Stimulated activated CD4-positive, alpha-beta T cell treated with anti-CD3 and anti-CD28 coated beads, Interleukin-4, amount 100 ng/mL, for 48 hours (primary cell): ENCODE data around the gene HAAO.

ENCODE experiments used
- DNase-seq, 2 donors: peaks; one replicate each; pipeline ENCODE4 v3.0.0-alpha.2; 2020; ENCODE audit warnings: low read depth in 2 of 2

The HAAO gene

DNA sequence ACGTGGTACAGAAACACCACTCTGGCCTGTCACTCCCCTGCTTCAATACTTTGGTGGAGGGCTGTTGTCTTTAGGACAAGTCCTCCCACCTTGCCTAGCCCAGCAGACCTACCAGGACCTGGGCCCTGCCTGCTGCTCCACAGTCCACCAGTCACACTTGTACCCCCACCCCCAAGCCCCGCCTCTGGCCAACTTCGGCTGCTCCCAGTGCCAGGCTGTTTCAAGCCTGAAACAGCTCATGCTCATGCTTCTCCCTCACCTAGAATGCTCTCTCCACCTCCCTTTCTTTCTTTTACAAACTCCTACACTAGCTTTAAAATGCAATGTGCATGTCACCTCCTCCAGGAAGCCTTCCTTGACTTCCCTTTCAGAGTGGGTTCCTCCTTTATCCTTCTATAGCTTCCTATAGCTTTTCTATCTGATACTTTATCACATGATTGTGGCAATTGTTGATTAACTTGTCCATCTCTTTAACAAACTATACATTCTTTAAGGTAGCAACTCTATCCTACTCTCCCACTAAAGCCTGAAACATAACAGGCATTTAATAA, 23.6 kb downstream of the HAAO start:
- no peak for DNase-seq

DNA sequence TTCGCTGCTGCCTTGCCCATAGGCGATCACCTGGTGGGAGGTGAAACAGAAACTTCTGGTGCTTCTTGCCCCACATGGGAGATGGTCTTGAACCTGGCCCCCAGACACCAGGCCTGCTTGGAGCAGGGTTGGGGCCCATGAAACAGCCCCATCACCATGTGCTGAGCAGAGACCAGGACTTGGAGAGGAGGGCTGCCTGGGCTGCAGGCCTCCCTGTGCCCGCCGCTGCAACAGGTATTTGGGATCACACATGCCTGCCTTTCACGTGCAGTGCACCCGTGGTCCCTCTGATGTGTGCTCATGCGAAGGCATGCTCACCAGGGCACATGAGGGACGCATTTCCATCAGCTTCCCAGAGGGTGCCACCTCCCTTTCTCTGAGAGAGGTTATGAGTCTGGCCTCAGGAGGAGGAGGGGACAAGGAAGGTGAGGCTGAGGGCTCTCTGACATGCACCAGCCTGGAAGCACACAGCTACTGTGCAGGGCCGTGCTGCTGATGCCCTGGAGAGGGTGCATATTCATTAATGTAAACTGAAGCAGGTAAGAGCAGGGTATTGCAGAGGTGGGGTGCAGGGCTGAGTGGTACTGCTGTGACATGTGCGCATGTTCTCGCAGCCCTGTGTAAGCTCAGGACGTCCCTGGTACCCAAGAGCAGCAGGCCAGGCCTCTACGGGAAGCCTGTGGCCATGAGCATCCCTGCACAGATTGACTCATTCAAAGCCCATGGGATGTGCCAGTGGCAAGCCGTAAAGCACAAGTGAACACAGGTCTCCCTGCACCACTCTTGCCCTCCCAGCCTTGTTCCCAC, 24.3 kb downstream of the HAAO start:
- no peak for DNase-seq

DNA sequence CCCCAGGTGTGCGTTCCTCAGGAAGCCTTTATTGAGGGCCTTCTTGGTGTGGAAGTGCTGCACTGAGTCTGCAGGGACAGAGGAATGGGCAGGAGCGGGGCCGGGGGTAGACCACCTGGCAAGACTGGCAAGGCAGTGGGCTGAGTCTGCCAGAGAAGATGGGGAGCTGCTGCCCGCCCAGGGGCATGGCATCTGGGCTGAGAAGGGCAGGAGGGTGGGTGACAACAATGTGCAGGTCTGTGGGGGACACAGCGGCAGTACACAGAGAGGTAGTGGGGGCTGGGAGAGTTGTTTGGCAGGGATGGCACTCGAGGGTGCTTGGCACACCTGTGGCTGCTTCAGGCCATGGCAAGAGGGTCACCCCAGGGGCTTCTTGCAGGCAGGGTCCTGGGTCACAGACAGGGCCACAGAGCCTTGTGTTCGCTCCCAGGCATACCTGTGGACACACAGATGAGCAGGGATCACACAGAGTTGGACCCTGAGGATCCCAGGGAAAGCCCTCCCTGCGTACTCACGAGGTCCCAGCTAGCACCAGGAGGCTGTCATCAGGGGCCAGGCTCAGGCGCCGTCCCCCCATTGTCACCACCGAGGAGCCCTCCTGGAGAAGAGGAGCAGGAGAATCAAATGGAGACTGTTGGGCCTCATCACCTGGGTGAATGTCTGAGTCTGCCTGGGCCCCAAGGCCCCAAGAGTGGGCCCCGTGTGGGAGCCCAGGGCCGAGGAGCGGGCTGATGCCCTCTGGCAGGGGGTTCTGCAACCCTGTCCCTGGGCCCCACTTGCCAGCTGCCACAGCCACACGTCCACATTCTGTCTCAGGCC, 25.1 kb downstream of the HAAO start:
- DNase-seq, result no peak

DNA sequence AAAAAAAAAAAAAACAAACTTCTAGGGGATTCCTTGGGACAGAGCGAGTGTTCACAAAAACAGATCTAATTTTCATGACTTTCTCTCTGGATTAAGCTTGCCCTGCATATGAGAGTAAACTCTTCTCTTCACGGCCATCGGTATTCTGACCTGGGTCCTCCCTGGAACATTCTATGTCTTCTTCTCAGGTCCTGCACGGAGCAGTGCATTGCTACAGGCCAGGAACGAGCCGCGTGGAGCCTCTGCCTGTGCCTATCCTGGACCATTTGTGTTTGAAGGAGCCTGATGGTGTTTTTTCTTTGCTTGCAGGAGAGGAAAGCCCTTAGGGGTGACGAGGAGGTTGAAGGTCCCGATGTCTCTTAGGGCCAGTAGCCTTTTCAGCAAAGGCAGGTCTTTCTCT, 26.7 kb downstream of the HAAO start:
- no peak for DNase-seq

DNA sequence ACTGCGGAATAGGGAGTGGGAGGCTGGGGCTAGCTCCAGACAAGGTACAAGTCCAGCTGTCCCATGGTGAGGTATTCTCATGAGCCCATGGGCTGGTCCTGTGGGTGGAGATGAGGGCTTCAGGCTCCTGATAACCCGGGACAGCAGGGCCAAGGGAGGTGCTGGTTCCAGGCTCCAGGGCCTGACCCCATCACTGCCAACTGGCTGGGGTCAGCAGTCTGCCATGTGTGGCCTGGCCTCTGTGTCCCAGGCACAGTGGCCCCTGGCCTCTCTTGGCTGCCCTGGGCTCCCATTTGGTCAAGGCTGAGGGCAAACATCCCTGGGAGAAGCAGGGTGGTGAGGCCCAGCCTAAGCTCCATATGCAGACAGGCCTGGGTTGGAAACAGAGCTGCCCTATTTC, 27.5 kb downstream of the HAAO start:
- DNase-seq, result no peak

DNA sequence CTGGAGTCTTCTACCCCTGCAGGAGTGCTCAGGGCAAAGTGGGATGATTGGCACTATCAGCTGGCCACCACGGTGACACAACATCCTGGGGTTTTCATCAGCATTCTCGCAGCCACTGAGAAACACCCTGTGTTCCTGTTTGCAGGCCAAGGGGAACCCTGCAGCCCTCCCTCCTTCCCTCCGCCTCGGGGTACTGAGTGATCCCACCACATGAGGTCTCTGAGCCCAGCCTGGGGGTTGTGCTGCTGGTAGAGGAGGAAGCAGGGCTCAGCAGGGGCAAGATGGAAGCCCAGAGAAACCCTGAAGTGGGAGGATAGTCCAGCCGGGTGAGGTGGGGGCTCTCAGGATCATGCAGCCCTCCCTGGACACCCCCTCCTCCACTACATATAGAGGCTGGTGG, 28.3 kb downstream of the HAAO start, which contains the start of gene OXER1:
TSS of gene OXER1 (minus strand) at position 40 of the 400 bp plus-strand sequence. CDS start 73 bp downstream, outside the sequence.
- no peak for DNase-seq

DNA sequence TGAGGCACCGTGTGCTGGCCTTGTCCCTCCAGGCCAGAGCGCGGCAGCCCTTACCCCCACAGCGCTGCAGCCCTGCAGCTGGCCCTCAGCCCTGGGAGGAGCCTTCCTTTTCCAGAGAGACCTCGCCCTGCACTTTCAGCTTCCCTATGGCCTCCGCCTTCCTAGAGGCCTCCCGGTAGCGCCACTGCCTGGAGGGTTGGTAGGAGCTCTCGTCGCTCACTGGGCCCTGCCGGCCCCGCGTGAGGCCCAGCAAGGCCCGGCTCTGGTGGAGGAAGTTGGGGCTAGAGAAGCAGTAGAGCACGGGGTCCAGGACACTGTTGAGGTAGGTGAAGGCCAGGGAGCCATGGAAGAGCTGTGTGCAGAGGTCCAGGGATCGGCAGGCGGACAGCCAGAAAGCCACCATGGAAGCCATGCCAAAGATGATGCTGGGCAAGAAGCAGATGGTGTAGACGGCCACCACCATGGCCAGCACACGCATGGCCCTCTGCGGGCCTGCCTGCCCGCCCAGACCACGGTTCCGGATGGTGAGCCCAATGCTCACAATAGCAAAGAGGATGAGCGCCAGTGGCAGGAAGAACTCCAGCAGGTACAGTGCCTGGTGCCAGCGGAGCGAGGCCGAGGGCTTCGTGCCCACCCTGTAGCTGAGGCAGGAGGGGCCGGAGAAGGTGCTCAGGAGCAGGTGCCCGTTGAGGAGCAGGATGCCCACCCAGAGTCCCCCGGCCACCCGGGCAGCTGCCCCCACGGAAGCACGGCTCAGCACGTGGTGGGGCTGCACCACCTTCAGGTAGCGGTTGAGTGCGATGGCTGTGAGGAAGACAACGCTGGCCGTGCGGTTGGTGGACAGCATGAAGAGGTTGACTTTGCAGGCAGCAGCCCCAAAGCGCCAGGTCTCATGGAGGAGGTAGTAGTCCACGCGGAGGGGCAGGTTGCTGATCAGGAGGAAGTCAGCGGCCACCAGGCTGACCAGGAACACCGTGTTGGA, 29.3 kb downstream of the HAAO start:
- no peak for DNase-seq

DNA sequence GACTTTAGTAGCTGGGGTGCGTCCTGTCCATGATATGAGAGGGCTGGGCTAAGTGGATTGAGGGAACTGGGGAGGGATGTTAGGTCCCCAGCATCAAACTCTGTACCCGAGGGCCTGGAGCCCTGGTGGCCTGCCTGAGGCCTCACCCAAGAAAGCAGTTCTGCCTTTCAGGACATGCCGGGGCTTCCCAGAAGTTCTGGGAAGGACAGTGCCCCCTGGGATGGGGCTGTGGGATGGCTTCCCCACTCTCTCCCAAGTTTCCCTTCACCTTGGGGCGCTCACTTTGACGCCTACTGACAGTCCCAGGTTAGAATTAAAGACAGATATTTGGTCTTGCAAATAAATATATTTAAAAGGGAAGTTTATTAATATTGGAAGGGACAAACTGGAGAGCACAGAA, 30.2 kb downstream of the HAAO start:
- DNase-seq, result no peak

DNA sequence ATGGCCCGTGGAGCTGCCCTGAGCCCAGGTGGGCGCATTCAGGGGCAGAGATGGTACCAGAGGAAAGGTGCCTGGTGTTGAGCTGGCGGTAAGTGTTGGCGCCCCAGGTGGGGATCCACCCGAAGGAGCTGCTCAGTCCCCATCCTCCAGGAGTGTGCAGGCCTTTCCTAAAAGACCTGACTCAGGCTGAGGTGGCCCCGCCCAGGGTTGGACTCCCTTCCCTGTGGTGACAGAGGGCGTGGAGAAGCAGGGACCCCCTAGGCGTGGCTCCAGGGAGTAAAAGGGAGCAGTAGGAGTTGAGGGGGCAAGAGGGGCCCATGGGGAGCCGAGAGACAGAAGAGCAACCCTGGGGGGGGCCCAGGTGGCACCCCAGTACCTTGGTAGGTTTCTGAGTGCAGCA, 30.8 kb downstream of the HAAO start:
- no peak for DNase-seq

DNA sequence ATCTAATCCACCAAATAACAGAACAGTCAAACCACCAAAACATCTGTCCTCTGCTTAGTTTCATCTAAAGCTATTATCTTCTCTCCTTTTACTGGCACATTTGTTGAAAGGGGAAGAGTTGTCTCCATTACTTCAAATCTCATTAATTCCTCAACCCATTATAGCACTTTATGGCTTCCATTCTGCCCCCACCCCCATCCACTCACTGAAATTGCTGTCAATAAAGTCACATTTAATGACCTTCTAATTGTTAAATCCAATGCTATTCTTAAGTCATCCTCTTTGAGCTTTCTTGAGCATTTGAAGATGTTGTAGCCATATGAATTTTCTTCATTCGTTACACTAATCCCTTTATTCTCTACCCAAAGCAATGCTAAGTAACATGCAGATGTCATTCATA, 33.6 kb downstream of the HAAO start:
- no peak for DNase-seq

DNA sequence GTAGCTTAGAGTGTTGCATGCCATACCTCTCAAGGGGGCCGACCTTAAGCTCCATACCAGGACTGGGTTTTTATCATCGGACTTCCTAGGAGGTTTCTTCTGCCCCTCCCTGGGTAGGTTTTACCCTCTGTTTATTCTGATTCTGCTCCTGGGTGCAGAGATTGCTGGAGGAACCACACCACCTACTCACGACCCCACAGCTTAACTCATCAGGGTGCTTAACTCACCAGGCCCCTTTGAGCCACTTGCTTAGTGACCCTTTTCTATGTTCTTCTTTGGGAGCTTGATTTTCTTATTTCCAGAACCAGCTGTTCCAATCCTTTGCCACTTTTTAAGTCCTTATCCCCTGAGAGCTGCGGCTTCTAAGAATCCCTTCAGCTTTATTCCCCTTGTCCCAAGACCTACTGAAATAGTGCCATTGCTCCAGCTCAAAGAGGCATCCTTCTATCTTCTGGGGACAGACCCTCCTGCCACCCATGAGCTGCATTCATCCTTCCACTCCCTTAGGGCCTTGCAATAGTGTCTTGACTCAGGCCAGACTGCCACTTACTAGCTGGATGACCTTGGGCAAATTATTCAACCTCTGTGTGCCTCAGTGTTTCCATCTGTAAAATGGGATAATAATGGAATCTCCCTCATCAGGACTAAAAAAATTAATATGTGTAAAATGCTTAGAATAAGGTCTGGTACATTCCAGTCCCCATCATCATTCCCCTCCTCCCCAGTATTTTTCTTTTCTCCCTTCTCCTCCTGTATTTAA, 34.2 kb downstream of the HAAO start:
- no peak for DNase-seq

DNA sequence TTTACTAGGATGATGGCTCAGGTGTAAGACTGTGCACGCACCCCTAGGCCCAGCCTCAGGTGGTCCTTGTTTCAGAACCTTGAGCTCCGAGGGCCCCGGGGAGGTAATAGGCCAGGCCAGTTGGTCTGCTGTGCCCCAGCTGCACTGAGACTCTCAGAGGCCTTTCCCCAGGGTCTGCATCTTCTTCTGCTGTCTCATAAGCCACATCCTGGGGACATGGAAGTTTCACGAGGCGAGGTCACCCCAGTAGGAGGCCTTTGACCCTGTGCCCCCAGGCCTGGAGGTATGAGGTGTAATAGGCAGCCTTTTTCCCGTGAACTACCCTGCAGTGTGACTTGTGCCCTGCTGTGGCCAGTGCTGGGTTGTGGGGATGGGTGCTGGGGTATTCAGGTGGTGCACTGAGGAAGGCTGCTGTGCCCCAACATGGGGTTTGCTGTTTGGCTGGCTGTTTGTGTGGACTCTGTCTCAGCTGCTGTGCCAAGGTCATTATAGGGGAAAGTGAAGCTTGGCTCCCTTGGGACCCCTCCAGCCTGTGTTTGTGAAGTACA, 35.3 kb downstream of the HAAO start:
- no peak for DNase-seq

DNA sequence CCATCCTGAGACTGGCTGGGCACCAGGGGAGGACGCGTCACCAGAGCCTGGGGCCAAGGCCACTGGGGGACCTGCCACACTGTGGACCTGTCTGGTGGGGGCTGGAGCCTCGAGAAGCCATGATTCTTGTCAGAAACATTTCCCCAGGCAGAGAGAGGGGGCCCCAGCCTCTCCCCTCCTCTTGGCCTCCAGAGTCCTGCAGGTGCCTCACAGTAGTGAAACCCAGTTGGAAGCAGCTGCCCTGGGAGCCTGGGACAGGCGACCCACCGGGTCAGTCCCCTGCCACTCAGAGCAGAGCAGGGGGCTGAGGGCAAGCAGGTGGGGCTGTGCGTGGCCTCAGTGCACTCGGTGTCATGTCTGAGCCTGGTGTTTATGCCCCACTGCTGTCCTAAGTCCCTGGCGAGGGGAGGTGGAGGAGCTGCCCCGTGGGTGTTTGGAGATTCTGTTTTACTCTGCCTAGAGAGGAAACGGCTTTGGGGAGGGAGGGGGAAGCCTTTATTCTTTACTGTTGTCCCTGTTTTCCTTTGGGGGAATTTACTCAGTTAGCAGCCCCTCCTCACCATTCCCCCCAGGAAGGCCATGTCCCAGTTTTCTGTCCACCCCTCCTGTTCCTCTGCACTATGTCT, 36.1 kb downstream of the HAAO start:
- no peak for DNase-seq

DNA sequence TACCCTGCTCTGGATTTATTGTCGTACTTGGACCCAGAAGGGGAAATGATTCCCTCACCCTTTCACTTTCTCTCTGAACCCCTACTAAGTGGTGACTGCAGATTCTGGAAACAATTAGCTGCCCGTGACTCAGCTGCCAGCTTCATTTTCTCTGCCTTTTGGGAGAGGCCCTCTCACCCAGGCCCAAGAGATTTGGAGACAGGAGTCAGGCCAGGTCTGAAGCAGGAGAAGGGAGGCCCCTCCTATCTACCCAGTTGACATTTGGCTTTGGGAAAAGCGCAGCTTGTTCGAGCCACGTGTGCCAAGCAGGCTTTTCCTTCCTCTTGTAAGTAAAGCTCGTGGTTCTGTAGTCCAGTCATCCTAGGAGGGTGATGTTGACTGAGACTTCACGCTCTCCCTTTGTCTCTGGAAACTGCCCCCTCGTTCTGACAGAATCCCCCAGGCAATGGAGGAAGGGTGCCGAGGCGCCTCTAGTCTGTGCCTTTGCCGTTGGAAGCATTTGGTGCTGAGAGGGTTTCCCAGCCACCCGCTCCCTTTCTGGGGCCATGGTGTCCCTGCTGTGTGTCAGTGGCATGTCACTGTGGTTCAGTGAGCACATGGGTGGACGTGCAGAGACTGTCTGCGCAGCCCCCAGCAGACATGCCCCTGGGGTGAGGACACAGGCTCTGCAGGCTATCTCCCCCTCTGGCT, 37.0 kb downstream of the HAAO start:
- DNase-seq, result no peak

DNA sequence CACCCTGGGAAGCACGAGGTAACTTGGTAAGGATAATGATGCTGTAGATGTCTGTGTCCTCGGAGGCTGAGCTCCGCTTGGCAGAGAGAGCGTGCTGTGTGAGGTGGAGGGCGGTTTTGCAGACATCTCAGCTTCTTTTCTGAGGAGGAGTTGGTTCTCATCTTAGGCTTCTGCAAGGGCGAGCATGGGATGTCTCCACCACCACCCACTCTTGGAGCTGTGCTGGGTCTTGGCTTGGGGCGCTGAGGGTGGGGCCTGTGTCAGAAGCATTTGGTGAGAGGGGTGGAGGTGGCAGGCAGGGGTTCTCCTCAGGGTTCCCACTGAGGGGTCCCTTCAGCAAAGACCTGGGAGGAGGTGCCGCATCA, 37.6 kb downstream of the HAAO start:
- no peak for DNase-seq

DNA sequence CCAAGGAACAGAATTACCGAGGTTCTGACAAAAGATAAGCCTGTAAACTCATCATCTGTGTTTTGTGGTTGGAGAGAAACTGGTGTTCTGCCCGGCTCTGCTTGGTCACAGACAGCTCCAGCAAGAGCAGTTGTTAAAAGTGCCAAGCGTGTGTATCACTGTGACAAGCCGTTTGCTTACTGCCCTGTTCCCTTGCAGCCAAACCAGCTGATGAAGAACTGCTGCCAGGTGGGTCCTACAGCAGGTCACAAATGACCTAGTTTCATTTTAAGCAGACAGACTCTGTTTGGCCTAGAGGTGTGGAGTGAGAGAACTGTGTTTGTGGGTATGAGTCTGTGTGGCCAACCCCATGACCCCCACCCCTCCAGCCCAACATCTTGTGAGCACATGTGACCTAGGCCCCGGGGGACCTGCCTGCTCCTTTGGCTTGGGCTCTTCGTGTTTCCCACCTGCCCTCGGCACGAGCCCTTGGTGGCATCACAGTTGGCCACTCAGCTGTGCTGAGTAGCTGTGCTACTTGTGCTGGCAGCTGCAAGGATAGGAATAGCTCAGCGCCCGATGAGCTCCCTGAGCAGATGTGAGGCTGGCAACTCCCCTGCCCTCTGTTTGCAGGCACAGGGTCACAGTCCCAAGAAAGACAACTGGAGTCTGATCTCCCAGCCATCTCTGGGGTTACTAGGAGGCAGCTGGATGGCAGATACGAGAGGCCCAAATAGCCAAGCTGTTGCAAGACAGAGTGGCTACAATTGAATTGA, 38.2 kb downstream of the HAAO start:
- no peak for DNase-seq

DNA sequence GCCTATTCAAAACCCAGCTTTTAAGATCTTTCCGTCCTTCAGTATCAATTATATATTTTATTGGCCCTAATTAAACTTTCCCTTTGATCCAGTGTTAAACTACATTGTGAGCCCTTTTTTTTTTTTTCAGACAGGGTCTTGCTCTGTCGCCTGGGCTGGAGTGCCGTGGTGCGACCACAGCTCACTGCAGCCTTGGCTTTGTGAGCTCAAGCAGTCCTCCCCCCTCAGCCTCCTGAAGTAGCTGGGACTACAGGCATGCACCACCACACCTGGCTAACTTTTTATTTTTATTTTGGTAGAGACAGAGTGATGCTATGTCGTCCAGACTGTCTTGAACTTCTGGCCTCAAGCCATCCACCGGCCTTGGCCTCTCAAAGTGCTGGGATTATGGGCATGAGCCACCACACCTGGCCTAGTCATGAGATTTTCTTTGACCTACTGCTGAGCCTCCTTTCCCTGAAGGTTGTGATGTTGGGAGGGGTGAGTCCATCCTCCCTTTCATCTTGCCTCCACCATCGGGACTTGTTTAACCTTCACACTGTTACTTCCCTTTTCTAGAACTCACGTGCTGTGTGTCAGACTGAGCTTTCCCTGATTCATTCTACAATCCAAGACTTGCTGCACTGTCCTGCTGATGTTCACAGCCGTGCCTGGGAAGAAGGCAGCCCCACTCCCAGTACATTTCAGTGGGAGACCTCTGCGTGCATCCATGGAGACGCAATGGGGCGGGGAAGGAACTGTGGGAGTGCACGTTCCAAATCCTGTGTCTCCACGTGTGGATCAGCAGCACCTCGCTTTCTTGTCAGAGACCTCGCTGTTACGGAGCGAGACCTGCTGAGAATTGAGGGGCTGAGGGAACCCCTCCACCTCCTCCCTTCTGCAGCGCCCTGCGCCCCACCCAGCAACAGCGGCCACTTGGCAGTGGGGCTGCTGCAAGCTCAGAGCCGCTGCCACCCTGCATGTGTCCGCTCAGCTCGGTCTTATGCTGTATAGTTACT, 39.3 kb downstream of the HAAO start:
- DNase-seq, result no peak

DNA sequence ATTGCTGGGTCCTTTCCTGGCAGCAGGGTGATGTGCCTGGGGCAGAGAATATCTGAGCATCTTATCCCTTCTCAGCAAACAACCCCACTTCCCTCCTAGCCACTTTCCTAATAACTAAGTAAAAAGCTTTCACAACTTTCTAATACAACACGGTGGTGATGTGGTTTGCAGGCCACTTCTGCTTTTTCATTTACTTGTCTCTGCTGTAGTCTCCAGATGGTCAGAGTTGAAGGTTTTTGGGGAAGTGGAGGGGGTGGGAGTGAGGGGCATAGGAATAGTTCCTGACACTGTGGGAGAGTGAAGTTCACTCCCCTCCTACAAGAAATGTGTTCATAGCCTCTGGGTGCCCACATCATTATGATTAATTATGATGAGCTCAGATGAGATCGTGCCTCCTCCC, 40.1 kb downstream of the HAAO start:
- DNase-seq, result no peak
